ENCODE results near the gene SRSF10.
"Not testable (repeated sequence)": the region's sequence is repeated elsewhere in the genome, so short reads cannot be mapped to it uniquely, and the experiment has no call there.

Gene SRSF10

DNA sequence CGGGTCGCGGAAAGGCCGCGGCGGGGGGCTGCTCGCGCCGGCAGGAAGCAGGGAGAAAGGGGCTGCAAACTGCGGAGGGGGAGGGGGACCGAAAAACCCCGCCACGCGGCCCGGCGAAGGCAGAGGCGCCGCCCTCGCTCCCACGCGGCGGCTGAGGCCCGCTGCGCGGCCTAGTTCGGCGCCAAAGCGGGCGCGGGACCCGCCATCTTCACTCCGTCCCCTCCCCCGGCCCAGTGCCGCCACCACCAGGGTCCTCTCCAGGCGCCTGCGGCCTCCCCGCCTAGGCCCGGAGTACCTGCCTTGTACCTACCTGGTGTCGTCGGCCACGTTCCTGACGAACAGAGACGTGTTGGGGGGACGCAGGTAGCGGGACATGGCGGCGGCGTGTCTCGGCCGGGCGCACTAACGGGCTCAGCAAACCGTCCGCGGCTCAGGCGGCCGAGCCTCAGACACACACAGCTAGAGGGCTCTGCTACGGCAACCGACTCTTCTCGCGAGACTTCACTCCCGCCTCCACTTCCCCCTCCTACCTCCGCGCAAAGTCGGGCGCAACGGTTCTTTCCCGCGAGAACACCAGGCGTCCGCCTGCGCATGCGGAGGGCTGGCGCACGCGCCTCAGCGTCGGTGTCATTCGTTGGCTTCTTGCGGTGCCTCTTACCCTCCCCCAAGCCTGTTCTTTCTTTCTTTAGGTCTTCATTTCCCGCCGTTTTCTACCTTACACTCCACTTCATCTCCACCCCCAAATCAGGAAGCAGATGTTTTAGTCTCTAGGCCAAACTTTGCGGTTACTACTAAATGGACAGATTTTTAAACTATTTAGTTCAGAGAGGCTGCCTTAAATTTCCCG lies at the start of gene SRSF10:
SRSF10 (minus strand) TSS at position 447 of the 847 bp plus-strand sequence; CDS start at position 375, 72 bp downstream.
- DNase-seq (ENCODE audit: low read depth), result peak; percentile 93

DNA sequence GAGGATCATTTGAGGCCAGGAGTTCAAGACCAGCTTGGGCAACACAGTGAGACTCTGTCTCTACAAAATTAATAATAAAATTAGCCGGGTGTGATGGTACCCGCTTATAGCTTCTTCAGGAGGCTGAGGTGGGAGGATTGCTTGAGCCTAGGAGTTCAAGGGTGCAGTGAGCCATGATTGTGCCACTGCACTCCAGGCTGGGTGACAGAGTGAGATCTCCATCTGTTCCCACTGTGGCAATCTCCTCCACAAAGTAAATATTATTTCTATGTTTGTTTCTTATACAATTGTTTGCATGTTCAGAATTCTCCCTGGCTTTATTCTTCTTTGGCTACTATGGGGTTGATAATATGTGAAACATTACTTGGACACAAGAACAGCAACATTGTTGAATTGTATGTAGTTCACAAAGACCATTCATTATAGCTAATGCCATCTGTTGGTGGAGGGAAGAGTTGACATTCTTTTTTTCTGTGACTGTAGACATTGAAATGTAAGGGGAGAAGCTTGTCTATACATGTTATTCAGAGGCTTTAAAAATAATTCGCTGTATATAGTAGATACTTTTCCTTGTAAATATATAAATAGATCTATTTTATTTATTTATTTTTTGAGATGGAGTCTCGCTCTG lies 47.8 kb upstream of the SRSF10 start:
- no peak for DNase-seq (ENCODE audit: low read depth)

- DNase-seq (ENCODE audit: low read depth), result peak; percentile 72
Measured at GRCh38 chr1:24022581-24023361, 42.6 kb upstream of the SRSF10 start.

DNA sequence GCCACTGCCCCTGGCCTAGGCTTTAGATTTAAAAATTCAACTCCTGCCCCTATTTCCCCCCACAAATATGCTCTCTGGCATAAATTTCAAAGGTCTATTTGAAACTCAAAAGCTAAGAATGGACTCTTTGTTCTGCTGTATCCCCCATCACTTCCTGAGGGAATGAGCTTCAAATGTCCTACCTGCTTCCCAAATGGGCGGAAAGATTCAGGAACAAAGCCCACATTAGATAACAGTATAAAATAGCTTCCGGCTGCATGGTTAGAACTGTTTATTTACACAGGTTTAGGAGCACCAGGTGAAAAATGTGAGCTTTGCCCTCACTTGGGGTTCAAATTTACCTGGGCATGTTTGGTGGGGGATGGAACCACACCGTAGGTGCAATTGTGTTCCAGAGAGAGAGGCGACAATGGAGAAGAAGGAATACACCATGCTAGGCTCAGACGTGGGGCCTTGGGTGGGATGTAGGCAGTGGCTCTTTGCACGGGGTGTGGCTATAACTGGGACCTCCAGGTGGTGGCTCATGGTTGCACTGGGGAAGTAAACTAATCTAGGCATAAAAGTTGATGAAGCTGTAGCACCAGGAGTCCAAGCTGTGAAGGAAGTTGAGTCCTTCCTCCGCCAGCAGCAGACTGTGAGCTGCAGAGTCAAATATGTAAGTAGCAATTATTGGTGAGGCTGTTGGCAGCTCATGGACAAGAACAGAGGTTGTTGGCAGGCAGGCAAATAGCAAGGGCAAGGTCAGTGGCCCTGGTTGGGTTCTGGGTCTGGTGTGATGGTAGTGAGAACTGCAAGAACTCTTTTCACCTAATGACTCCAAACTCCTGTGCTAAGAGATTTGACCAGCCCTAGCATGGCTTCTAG lies 41.5 kb upstream of the SRSF10 start:
- no peak for DNase-seq (ENCODE audit: low read depth)

DNA sequence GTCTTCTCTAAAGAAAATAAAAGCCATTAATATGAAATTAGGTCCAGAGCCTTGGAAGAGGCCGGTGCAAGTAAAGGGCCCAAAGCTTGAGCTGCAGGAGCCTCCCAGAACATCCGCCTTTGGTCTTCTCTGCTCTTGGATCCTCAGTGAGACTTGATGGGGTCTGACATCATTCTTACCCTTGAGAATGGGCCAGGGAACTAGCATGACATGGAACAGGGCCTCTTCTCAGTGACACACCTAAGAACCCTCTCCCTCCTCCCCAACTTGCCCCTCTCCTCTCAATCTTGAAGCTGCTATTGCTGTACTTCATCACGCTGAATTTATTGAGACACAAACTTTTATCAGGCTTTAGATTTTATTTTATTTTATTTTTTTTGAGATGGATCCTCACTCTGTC lies 40.3 kb upstream of the SRSF10 start:
- no peak for DNase-seq (ENCODE audit: low read depth)

DNA sequence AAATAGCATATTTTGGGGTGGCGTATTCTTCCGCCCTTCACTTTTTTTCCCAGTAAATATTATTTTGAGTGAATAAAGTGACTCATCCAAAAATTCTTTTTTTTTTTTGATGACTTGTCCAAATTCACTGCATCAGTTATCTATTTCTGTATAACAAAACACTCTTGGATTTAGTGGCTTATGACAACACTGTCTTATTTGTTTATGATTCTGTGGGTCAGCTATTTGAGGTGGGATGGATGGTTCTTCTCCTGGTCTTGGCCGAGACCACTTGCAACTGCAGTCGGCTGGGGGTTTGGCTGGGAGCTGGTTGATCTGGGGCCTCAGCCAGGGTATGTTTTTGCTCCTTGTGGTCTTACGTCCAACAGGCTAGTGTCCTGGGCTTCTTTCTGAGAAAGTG lies 39.9 kb upstream of the SRSF10 start:
- no peak for DNase-seq (ENCODE audit: low read depth)

GRCh38 chr1:24018611-24019580 lies 38.8 kb upstream of the SRSF10 start:
- DNase-seq (ENCODE audit: low read depth), result peak; percentile 96

DNA sequence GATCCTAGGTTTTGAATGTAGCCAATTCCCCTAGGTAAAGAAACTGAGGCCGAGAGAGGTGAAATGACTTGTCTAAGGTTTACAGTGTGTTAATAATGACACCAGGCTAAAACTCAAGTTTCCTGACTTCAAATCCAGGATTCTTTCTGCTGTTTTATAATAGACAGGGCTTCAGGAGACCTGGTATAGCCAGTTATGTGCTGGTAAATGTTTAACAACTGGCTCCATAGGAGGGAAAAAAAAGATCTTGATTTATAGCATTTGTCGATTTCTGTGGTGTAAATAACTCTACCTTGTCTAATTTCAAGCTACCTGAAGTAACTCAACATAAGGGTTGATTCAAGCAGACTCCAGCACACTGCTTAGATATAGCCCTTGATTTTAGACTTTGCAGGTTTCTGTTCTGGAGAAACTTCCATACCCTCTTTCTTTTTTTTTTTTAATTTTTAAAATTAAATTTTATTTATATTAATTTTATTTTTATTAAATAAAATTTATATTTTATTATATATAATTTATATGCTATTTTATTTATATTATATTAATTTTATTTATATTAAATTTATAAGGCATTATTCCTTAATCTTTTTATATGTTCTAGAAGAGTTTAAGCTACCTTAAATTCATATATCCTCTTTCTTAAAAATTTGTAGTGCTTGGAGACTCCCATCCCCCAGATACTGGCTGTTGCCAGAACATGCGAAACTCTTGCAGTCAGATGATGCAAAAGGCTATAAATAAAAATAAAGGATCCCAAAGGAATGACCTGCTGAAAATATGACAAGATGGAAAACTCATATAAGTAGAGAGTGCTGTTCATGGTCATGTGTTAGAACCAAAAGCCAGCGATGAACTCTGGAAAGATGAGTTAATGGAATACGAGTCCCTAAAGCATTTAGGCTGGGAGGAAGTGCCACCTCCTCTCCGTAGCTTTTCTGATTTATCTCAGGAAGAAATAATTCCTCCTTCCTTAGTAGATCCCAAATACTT lies 35.4 kb upstream of the SRSF10 start:
- no peak for DNase-seq (ENCODE audit: low read depth)

GRCh38 chr1:24012878-24013277 lies 32.8 kb upstream of the SRSF10 start:
- DNase-seq (ENCODE audit: low read depth), result not testable (repeated sequence)

DNA sequence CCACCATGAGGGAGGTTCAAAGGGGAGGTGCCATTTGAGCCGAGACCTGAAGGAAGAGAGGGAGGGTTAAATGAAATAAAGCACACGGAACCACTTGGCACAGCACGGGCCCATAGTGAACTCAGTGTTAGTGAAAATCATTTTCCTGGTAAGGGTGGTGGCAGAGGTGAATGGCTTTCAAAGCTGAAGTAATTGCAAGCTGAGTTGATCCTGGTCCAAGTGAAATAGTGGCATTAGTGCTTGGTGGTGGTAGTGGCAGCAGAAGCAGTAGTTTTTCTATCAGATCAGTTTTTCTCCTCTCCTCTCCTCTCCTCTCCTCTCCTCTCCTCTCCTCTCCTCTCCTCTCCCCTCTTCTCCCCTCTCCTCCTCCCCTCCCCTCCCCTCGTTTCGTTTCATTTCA lies 30.5 kb upstream of the SRSF10 start:
- no peak for DNase-seq (ENCODE audit: low read depth)

DNA sequence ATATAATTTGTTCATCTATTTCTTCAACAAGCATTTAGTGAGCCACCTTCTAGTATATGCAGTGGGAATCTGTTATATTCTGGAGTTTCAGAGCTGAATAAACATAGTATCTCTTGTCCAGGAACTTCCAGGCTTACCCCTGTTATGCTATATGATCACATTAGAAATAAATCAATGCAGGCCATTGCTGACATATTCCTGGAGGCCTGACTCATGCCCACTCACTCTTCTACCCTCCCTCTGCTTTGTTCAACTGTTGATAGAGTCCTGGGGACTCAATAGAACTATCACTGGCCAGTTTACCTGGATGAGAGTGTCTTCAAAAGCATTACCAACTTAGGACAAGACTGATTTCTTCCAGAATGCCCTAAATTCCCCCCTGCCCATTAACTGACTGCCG lies 29.3 kb upstream of the SRSF10 start:
- peak; percentile 71 for DNase-seq (ENCODE audit: low read depth)

DNA sequence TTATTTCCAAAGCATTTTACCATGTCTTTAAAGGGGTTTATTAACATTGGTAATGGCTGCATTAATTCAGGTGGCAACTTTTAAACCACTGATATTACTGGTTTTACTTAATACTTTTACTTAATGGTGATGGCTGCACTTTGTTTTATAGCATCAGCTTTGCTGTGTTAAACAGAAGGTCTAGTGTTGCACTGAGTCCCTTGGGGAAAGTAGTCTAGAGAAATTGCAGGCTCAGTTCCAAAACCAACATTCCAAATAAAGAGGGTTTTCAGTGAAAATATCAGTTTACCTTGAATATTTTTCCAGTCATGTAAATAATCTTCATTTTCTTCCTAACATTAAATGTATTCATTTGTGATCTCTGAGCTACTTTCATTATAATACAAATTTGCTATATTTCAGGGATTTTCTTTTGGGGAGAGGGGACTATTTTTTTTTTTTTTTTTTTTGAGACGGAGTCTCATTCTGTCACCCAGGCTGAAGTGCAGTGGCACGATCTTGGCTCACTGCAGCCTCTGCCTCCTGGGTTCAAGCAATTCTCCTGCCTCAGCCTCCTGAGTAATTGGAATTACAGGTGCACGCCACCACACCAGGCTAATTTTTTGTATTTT lies 28.6 kb upstream of the SRSF10 start:
- not testable (repeated sequence) for DNase-seq (ENCODE audit: low read depth)

- no peak for DNase-seq (ENCODE audit: low read depth)
Measured at GRCh38 chr1:24007079-24007478, 27.0 kb upstream of the SRSF10 start.

- DNase-seq (ENCODE audit: low read depth), result no peak
Measured at GRCh38 chr1:24005163-24005562, 25.0 kb upstream of the SRSF10 start.

- no peak for DNase-seq (ENCODE audit: low read depth)
Measured at GRCh38 chr1:24004132-24004531, 24.0 kb upstream of the SRSF10 start.

DNA sequence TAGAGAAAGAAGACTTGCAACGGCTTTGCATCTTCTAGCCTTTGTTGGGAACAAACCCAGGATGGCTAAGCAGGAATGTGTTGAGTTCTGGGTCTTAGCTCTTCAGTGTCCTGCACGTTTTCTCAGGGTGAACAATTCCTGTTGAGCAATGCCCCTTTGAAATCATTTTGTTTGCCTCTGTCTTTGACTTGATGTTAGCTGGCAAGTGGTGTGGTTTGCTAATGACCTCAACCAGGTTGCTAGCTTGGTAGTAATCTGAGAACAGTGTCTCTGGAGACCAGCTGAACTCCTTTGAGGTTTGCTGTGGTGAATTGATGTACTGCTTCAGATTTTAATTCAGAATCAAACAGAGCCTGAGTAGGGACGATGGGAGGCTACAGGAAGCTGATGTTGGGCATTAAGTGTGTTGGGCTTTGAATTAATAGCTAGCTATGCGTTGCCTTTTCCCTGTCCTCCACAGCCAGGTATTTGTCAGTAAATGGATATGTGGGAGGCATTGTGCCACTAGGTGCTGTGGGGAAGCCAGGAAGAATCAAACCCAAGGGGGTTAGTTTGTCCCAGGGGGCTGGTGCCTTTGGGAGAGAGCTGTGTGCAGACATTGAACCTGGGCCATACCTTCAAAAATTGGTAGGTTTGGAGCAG lies 23.3 kb upstream of the SRSF10 start:
- no peak for DNase-seq (ENCODE audit: low read depth)

DNA sequence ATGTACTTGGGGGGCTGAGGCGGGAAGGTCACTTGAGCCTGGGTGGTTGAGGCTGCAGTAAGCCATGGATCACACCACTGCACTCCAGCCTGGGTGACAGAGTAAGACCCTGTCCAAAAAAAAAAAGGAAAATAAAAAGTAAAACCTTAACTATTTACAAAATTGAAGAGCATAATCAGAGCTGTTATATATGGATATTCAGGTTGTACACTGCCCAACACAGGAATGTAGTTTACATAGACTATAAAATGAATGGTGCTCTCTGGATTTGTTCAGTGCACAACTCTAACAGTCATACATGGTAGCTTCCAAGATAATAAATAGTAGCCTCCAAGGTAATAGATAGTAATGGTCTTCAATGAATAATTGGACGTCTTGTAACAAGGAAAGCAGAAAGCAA lies 22.6 kb upstream of the SRSF10 start:
- DNase-seq (ENCODE audit: low read depth), result no peak

GRCh38 chr1:23999156-23999671 lies 19.1 kb upstream of the SRSF10 start:
- DNase-seq (ENCODE audit: low read depth), result no peak
